Heart left ventricle (tissue), 13 donors: ENCODE data around the gene CTNND2.

Source experiments
- CTCF ChIP-seq, 12 donors: fragments of 200-600 bp; sonication (generic) in 4 of 12; IDR thresholded peaks; one replicate each; pipeline versions ENCODE4 v1.5.0 to v1.8.0; 2018 to 2022; ENCODE audit warnings: antibody characterized with exemption in 12 of 12, mild to moderate bottlenecking in 5 of 12
- POLR2A ChIP-seq, 2 donors: fragments of 450-650 bp; IDR thresholded peaks; one replicate each; pipeline ENCODE4 v1.6.1; 2017; ENCODE audit warnings: antibody characterized with exemption in 2 of 2, mild to moderate bottlenecking in 2 of 2, moderate library complexity in 2 of 2
- donor health status: ischemic (EF 13 %, LVEDD 7.1; RV severe dilation, severe dysfunction).
- donor health status: DM: no; HTN: yes; CAD: no.
- donor health status: DM: no; HTN: no; CAD: no.
- donor health status: ischemic (EF 25% LVEDD 6.9; RV normal size, moderate dysfunction).
- donor health status: ischemic (EF 25% LVEDD 5.7; RV mildly dilated, moderate dysfunction).
- donor health status: ischemic (EF 35%, LVEDD 5.7; RV mildly dilated, moderate dysfunction).
- donor health status: nonischemic (EF 11% LVEDD 7.7; RV severe dilation, severe dysfunction).
- donor health status: DM: yes; HTN: yes; CAD: no.
- donor health status: PGD.
- donor health status: ischemic (EF 29% LVEDD 5.4; RV normal size, mild dysfunction).
- donor health status: nonischemic (EF 23%, LVEDD 6.1; RV moderate dilation, normal function).

- no peak for TF ChIP-seq CTCF (IDR thresholded peaks at IDR 0.05)
- TF ChIP-seq POLR2A (IDR thresholded peaks at IDR 0.05), result no peak
These were observed 385.6 kb downstream of the CTNND2 start for GRCh38 chr5:11518676-11519075.
